ENCODE results near the gene NR0B2.

DNA sequence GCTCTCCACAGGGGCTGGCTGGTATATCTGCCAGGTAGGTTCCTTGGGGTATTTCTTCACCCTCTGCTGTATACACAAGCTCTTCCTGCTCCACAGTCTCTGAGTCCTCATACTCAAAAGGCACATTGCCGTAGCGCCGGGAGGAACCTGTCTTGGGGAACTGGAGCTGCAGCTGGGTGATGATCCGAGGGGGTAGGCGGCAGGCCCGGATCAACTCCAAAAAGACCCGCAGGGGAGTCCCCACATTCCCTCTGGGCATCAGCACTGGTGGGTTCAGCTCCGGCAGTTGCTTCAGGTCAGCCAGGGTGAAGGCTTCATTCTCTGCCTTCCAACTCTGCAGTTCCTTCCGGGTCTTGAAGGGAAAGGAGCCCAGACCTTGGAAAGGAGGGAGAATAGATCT is 16.4 kb downstream of the NR0B2 start:
- TF ChIP-seq, protein P1, sequence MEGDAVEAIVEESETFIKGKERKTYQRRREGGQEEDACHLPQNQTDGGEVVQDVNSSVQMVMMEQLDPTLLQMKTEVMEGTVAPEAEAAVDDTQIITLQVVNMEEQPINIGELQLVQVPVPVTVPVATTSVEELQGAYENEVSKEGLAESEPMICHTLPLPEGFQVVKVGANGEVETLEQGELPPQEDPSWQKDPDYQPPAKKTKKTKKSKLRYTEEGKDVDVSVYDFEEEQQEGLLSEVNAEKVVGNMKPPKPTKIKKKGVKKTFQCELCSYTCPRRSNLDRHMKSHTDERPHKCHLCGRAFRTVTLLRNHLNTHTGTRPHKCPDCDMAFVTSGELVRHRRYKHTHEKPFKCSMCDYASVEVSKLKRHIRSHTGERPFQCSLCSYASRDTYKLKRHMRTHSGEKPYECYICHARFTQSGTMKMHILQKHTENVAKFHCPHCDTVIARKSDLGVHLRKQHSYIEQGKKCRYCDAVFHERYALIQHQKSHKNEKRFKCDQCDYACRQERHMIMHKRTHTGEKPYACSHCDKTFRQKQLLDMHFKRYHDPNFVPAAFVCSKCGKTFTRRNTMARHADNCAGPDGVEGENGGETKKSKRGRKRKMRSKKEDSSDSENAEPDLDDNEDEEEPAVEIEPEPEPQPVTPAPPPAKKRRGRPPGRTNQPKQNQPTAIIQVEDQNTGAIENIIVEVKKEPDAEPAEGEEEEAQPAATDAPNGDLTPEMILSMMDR (IDR thresholded peaks at IDR 0.05) = no peak
- TF ChIP-seq POLR2A (IDR thresholded peaks at IDR 0.05) = no peak

Data from testis (tissue), 2 donors.